NCI-H510A (cell line): ENCODE data around the gene PLEKHN1.
"Not testable (repeated sequence)": the region's sequence is repeated elsewhere in the genome, so short reads cannot be mapped to it uniquely, and the experiment has no call there.

Source experiments
- DNase-seq: peaks from one replicate; lab custom pipeline; 2025; lab: John Stamatoyannopoulos, UW

PLEKHN1 gene

GRCh38 chr1:1006305-1007159, 40.2 kb downstream of the PLEKHN1 start:
- no peak for DNase-seq

- not testable (repeated sequence) for DNase-seq
Measured at GRCh38 chr1:1010131-1010530, 43.8 kb downstream of the PLEKHN1 start.

- no peak for DNase-seq
Measured at GRCh38 chr1:1011396-1011949, 45.2 kb downstream of the PLEKHN1 start.

- DNase-seq, result not testable (repeated sequence)
Measured at GRCh38 chr1:1012736-1013104, 46.4 kb downstream of the PLEKHN1 start.

GRCh38 chr1:1013105-1013921, 47.0 kb downstream of the PLEKHN1 start, which contains the start of gene ISG15:
Gene ISG15 (plus strand): TSS chr1:1013497. CDS start chr1:1013574, 77 bp downstream.
- DNase-seq, result peak; percentile 80

- peak; percentile 85 for DNase-seq
Measured at GRCh38 chr1:1013922-1014648, 47.8 kb downstream of the PLEKHN1 start.

GRCh38 chr1:1014799-1015681, 48.8 kb downstream of the PLEKHN1 start:
- DNase-seq, result no peak

- not testable (repeated sequence) for DNase-seq
Measured at GRCh38 chr1:1017397-1018320, 51.4 kb downstream of the PLEKHN1 start.

GRCh38 chr1:1018321-1018685, 52.0 kb downstream of the PLEKHN1 start:
- not testable (repeated sequence) for DNase-seq

- peak; percentile 69 for DNase-seq
Measured at GRCh38 chr1:1019122-1019999, 53.1 kb downstream of the PLEKHN1 start.

GRCh38 chr1:1020000-1020404, 53.7 kb downstream of the PLEKHN1 start, which contains the start of gene AGRN:
Gene AGRN (plus strand): TSS chr1:1020120. CDS start chr1:1020173, 53 bp downstream.
- DNase-seq, result no peak

GRCh38 chr1:1020415-1021009, 54.2 kb downstream of the PLEKHN1 start:
- DNase-seq, result no peak

GRCh38 chr1:1021010-1021919, 55.0 kb downstream of the PLEKHN1 start:
- DNase-seq, result peak; percentile 62

- no peak for DNase-seq
Measured at GRCh38 chr1:1021920-1022259, 55.6 kb downstream of the PLEKHN1 start.

- DNase-seq, result no peak
Measured at GRCh38 chr1:1022302-1023009, 56.2 kb downstream of the PLEKHN1 start.

GRCh38 chr1:1023700-1024099, 57.4 kb downstream of the PLEKHN1 start:
- DNase-seq, result no peak
